GM19452 (cell line): ENCODE measurements around the gene EPB41L2.

Source experiments
- ATAC-seq: cut with Tn5 transposase; IDR thresholded peaks from one replicate; pipeline ENCODE4 v1.9.1; 2021; ENCODE audit not compliant: unreplicated experiment

The EPB41L2 gene

GRCh38 chr6:131062241-131063027 lies 611 bp downstream of the EPB41L2 start:
- peak; percentile 8 for ATAC-seq

GRCh38 chr6:131061751-131062119 lies 1.3 kb downstream of the EPB41L2 start:
- no peak for ATAC-seq

- peak; percentile 37 for ATAC-seq
These were observed 1.8 kb downstream of the EPB41L2 start for GRCh38 chr6:131061041-131061750.

- ATAC-seq, result no peak
These were observed 2.7 kb downstream of the EPB41L2 start for GRCh38 chr6:131060311-131060710.

- ATAC-seq, result no peak
These were observed 3.6 kb downstream of the EPB41L2 start for GRCh38 chr6:131059486-131059885.

GRCh38 chr6:131058236-131058635 lies 4.8 kb downstream of the EPB41L2 start:
- no peak for ATAC-seq

- no peak for ATAC-seq
These were observed 8.4 kb downstream of the EPB41L2 start for GRCh38 chr6:131054392-131055250.

- no peak for ATAC-seq
These were observed 9.4 kb downstream of the EPB41L2 start for GRCh38 chr6:131053546-131054240.

GRCh38 chr6:131052181-131052580 lies 10.9 kb downstream of the EPB41L2 start:
- ATAC-seq, result no peak

- ATAC-seq, result no peak
These were observed 11.7 kb downstream of the EPB41L2 start for GRCh38 chr6:131051341-131051740.

- ATAC-seq, result no peak
These were observed 13.4 kb downstream of the EPB41L2 start for GRCh38 chr6:131049608-131050007.

GRCh38 chr6:131048933-131049515 lies 14.0 kb downstream of the EPB41L2 start:
- no peak for ATAC-seq

- no peak for ATAC-seq
These were observed 14.6 kb downstream of the EPB41L2 start for GRCh38 chr6:131048459-131048858.

- ATAC-seq, result no peak
These were observed 17.9 kb downstream of the EPB41L2 start for GRCh38 chr6:131045139-131045538.

GRCh38 chr6:131043902-131044447 lies 19.1 kb downstream of the EPB41L2 start:
- ATAC-seq, result no peak

GRCh38 chr6:131042664-131043063 lies 20.4 kb downstream of the EPB41L2 start:
- no peak for ATAC-seq

- ATAC-seq, result no peak
These were observed 21.2 kb downstream of the EPB41L2 start for GRCh38 chr6:131041814-131042213.

- no peak for ATAC-seq
These were observed 22.2 kb downstream of the EPB41L2 start for GRCh38 chr6:131040866-131041265.

- ATAC-seq, result no peak
These were observed 23.7 kb downstream of the EPB41L2 start for GRCh38 chr6:131039345-131039680.

GRCh38 chr6:131038597-131039344 lies 24.3 kb downstream of the EPB41L2 start:
- no peak for ATAC-seq
